Adrenal gland (tissue), 5 donors: Measurements from ENCODE around the gene SOX10.

Source experiments
- CTCF ChIP-seq, 6 experiments: fragments of 450-650 bp in 4 of 6; fragments of 200-600 bp in 2 of 6; sonication (generic) in 1 of 6; IDR thresholded peaks; 1 replicate in 5 of 6; 2 replicates in 1 of 6; pipeline versions ENCODE4 v1.5.1 to v1.8.0; 2016 to 2021; ENCODE audit warnings: antibody characterized with exemption in 6 of 6, mild to moderate bottlenecking in 2 of 6, moderate library complexity in 1 of 6
- POLR2A ChIP-seq, 2 donors: fragments of 450-650 bp; IDR thresholded peaks; one replicate each; pipeline ENCODE4 v1.6.1; 2017; ENCODE audit warnings: antibody characterized with exemption in 2 of 2, mild to moderate bottlenecking in 2 of 2, moderate library complexity in 1 of 2
- donor health status: DM: no; HTN: no; CAD: no.

- TF ChIP-seq CTCF (IDR thresholded peaks at IDR 0.05) (no peak), POLR2A (IDR thresholded peaks at IDR 0.05) (no peak)
Observed at GRCh38 chr22:37998543-37998942, 14.2 kb upstream of the SOX10 start.
